H1 (cell line): ENCODE data around the gene LINC01488. TPM values are rescaled to one million over a fixed set of nuclear protein-coding genes. Genes with fewer than 3 reads are reported as not detected.

Experiments
- CHD2 ChIP-seq: IDR thresholded peaks from 2 replicates; pipeline ENCODE4 v1.6.1; 2012; ENCODE audit warnings: low read length, improper control_type of control experiment
- MAX ChIP-seq: IDR thresholded peaks from 2 replicates; pipeline ENCODE4 v1.6.1; 2012; ENCODE audit warnings: inconsistent platforms
- NRF1 ChIP-seq: IDR thresholded peaks from 2 replicates; pipeline ENCODE4 v1.6.1; 2011; ENCODE audit warnings: mild to moderate bottlenecking, low read depth, low read length, improper control_type of control experiment
- PHF8 ChIP-seq: fragments of 200-600 bp; sonication (generic); conservative IDR thresholded peaks from 2 replicates; pipeline ENCODE4 v1.7.1; 2012; ENCODE audit warnings: low read depth, mild to moderate bottlenecking, inconsistent platforms, low read length, moderate library complexity
- POLR2A ChIP-seq, 2 experiments: IDR thresholded peaks; 1 replicate in 1 of 2; 2 replicates in 1 of 2; pipeline ENCODE4 v1.6.1; 2011; ENCODE audit warnings: low read depth in 2 of 2, low read length in 2 of 2, mild to moderate bottlenecking in 2 of 2; ENCODE audit errors: control extremely low read depth in 1 of 2
- TEAD4 ChIP-seq: IDR thresholded peaks from 2 replicates; pipeline ENCODE4 v1.6.1; 2012; ENCODE audit warnings: low read depth, low read length, inconsistent platforms, mixed read lengths
- polyA plus RNA-seq, 7 experiments: library from polyadenylated mRNA; depleted of rRNA in 3 of 7; stranded (reverse) in 5 of 7; unstranded in 2 of 7; fragments of >200 nt in 5 of 7; fragments of 200-250 nt in 2 of 7; gene quantifications; 1 replicate in 5 of 7; 2 replicates in 1 of 7; 4 replicates in 1 of 7; pipeline versions ENCODE4 v1.2.1 to v1.2.3, GENCODE V29; 2011 to 2013; ENCODE audit warnings: missing spikeins in 2 of 7, mixed read lengths in 2 of 7
- total RNA-seq: library from RNA; stranded (reverse); fragmentation: NEBNext Ultra II Directional; extraction: Animal tissue kit (Norgen Biotek cat#: 25700); gene quantifications from 2 replicates; pipeline ENCODE4 v1.2.1, GENCODE V29; 2021

LINC01488 gene
- total and polyA plus RNA-seq, 2 of the 8 experiments (the other 6 are each of a cell fraction or from before 2014, with no cell fraction given), result not detected

GRCh38 chr11:69454018-69454417 is 27.4 kb upstream of the LINC01488 start (continued):
- no peak for TF ChIP-seq MAX
- TF ChIP-seq POLR2A (IDR thresholded peaks at IDR 0.05; ENCODE audit: control extremely low read depth in 1 of 2, low read depth in 2 of 2, low read length in 2 of 2), result no peak
- TF ChIP-seq TEAD4, result no peak
- TF ChIP-seq NRF1, result no peak
- TF ChIP-seq PHF8, result no peak
- no peak for TF ChIP-seq CHD2
